Measurements from ENCODE around the gene SHB.

SHB gene

DNA sequence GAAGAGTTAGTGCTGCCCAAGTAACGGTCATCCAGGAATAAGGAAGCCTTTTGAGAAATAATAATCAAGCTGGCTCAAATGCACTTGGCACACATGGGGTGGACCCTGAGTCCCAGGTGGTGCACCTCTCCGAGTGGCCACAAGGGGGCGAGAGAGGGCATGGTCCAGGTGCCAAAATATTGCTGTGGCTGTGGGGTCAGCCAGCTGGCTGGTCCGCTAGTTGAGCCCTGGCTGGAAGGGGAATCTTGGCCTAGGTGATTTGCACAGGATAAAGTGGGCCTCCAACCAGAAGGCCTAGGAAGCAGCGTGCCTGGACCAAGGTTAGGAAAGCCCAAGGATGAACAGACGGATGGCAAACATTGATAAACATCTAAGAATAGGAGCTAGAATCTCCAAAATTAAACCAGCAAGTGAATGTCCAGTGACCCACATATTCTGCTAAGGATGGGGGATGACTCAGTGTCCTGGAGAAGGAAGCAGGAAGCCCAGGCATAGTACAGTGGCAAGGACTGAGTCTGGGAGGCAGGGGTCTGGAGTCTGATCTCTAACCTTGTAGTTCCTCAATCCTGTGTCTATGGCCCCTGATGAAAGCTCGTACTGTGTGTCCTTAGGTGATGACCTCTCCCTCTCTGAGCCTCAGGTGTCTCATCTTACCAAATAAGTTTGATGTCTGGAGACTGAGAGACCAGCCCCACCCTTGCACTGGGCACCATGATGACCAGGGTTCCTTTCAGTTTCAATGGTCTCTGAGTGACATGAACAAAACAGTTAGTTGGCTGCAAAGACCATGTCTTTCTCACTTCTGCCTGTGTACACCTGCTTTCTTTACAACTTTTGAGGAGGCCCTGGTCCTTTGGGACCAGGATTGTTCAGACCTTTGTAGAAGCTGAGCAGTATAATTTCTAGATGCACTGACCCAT lies 19.2 kb upstream of the SHB start:
- DNase-seq = peak; percentile 41

GRCh38 chr9:38086496-38086895 lies 17.5 kb upstream of the SHB start:
- DNase-seq = no peak

DNA sequence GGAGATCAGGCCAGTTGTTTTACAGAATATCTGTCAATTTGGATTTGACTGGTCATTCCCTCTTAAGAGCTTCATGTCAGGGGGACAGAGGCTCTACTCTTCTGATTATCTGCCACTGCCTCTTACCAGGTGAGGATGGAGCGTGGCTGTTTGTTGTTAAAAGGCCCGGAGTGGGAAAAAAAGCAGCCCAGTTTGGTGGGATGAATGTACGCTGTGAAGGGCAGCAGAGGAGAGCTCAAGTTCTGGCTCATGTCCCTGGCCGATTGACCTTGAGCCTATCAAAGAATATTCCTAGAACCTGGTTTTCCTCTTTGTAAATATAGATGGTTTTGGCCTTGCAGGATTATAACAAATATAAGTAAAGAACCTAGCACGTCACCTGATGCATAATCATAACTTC lies 16.3 kb upstream of the SHB start:
- DNase-seq = no peak

- no peak for DNase-seq
Observed at GRCh38 chr9:38084556-38084880, 15.5 kb upstream of the SHB start.

GRCh38 chr9:38083858-38084555 lies 15.0 kb upstream of the SHB start:
- DNase-seq = no peak

GRCh38 chr9:38082446-38083287 lies 13.6 kb upstream of the SHB start:
- DNase-seq = no peak

DNA sequence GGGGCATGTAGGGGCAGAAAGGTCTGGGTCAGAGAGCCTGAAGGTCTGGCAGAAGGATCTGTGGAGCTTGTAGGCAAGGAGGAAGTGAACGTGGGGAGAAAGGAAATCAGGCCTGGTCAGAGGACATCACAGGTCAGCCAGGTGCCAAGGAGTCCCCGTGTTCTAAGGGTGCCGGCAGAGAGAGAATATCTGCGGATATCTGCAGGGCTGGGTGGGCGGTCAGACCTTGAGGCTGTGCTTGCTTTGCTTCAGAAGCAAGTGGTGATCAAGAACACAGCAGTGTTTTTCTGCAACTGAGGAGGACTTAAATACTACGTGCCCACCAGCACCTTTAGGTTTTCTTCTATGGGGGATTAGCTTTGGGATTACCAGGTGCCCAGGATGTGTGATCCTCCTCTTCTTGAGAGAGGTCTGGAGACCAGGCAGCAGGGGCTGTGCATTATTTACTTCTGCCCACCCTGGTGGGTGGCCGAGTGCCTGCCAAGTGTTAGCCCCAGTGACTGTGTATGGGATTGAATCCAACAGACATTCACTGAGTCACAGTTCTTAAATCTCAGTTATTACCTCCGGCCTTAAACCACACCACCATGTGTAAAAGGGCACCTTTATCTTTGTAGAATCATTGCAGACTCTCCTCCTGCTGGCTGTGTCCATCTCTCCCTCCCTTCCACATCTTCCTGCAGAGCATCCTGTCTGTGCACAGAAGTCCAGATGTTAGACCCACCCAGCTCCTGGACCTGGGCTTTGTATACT lies 12.5 kb upstream of the SHB start:
- no peak for DNase-seq

GRCh38 chr9:38079461-38080031 lies 10.5 kb upstream of the SHB start:
- DNase-seq = no peak

- DNase-seq = no peak
Observed at GRCh38 chr9:38075272-38075671, 6.2 kb upstream of the SHB start.

- peak; percentile 85 for DNase-seq
Observed at GRCh38 chr9:38074441-38074961, 5.5 kb upstream of the SHB start.

DNA sequence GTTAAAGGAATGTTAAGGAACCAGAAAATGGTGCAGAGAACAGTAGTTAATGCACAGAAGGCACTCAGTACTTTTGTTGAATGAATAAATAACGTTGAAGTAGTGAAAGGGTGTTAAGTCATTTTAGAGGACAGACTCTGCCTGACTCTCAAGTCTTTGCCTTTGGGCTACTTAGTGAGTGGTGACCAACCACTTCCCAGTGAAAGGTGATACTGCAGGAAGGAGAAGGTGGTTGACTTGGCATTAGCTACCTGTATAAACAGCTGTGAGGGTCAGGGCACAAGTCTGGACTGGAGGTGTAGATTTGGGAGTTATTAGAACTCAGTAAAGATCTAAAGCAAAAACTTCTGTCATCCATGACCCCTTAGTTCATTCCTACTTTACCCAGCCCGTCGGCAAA lies 4.9 kb upstream of the SHB start:
- DNase-seq = no peak

DNA sequence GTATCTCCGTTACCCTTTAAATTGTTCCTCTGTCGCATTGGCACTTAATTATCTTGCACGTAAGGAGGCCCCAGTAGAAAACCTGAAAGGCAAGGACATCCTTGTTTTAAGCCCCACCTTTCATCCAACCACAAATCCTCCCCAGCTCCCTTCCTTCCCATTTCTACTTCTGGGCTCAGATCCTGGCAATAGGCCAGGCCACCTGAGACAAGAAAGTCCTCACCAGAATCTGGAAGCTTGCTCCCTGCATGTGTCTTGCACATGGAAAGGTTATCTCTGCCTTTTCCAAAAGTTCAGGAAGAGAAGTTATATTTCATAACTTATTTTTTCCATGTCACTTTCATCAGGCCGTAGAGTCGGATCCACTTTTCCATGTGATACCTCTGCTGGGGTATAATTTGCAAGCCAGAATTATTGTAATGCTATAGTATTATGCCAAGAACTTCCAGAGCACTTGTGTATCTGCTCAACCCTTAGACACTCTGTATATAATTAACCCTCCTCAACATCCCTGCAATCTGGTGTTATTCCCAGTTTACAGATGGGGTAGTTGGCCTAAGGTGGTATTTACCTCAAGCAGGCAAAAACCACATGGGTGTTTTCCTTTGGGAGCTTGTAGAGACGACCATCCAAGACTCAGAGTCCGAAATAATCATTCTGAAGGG lies 2.6 kb upstream of the SHB start:
- no peak for DNase-seq

GRCh38 chr9:38067859-38068681 lies 957 bp downstream of the SHB start:
- DNase-seq = no peak

DNA sequence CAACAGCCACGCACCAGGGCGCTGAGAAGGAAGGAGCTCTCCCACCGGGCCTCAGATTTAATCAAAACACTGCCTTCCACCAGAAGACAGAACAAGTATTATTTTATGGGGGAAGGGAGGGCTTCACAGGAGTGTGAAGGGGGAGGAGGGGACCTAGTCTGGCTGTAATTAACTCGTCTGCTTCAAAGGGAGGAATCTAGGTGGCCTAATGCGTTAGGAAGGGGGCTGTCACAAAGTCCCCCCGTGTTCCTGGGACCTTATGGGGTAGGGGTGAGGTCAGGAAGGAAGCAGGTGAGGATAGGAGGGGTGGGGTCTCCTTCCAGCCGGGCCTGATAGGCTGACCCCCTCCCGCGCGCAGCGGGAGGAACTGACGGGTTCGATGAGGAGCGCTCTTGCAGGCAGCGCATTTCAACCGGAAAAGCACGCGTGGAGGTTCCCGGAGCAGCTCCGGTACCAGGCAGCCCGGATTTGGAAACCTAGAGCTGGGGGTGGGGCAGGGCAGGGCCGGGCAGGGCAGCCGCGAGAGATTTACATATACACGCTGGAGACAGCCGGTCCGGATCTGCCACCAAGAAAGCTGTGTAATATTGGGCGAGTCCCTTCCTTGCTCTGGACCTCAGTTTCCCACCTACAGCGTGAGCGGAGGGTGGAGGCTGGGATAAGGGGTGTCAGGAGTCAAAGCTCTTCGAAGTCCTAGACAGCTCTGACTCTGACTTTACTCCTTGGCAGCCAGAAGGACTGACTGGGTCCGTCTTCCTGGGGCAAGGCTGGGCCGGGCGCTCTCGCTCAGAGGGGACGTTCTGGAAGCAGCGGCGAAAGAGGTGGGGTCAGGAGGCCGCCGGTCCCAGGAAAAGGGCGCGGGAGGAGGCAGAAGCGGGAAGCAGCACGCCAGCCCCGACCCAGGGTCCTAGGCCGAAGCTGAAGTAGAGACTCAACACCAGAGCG lies 1.8 kb downstream of the SHB start:
- no peak for DNase-seq

DNA sequence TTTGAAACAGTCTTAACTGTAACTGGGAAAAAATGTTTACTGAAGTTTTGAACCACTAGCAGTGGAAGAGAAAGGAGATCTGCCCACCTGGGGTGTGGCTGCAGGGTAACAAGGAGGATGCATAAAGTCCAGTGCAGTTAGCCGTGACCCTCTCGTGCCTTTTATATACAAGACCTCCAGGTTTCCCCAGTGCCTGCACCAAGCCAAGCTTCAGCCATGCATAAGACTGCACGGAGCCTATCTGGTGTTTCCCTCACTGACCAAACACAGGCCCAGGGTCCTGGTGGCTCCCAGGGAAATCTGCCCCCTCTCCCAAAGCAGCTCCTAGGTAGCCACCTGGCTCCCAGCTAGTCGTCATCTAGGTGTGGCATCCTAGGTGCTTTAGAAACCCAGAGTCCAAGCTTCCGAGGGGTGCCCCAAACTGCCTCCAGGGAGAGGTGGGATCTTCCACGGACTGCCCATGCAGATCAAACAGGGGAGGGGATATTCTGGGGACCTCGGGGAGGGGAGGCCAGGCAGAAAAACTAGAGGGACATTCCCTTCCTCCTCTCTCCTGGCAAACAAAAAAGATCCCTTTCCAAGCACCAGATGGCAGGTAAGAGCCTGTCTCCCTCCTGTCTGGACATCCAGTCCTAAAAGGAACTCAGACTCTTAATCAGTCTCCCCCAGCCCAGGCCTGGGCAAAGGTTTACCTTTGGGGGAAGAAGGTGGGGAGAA lies 2.7 kb downstream of the SHB start:
- DNase-seq = no peak

DNA sequence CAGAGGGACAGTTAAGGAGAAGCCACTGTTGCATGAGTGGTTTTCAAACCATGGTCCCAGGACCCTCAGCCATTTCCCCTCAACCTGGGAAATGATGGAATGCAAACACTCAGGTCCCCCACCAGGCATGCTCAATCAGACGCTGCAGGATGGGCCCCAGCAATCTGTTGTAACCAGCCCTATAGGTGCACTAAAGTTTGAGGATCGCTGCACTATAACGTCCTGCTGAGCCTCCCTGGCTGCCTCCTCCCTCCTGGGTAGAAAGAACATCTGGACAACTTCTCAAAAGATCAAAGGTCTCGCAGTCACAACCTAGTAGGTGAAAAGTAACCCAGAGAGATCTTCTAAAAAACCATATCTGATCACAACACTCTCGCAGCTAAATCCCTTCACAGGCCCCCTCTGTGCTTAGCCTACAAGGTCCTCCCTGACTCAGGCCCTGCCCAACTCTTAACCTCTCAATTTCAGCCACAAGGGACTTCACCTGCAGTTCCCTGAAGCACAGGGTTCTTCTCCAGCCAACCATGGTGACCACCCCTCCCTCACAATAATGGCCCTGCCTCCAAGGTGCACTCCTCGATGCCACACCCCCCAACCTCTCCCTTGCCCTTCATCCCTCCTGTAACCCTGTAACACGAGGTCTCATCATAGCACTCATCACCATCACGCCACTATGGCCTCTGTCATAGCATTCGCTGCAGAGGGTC lies 3.5 kb downstream of the SHB start:
- DNase-seq = no peak

GRCh38 chr9:38064842-38065368 lies 4.1 kb downstream of the SHB start:
- DNase-seq = no peak

GRCh38 chr9:38063363-38063707 lies 5.7 kb downstream of the SHB start:
- no peak for DNase-seq

Measured in fibroblast of skin of back (primary cell).